AG09319 (cell line): ENCODE measurements around the gene TPPP2.

Experiments
- DNase-seq: peaks from one replicate; pipeline ENCODE4 v3.0.0-alpha.2; 2010; ENCODE audit warnings: low read depth; ENCODE audit errors: extremely low read depth
- CTCF ChIP-seq: IDR thresholded peaks from 2 replicates; pipeline ENCODE4 v1.5.1; 2011; ENCODE audit warnings: low read depth, mild to moderate bottlenecking, inconsistent platforms, low read length, moderate library complexity

The TPPP2 gene

GRCh38 chr14:21055432-21056117, 25.6 kb downstream of the TPPP2 start:
- no peak for DNase-seq
- no peak for TF ChIP-seq CTCF

- no peak for TF ChIP-seq CTCF
- no peak for DNase-seq
Observed at GRCh38 chr14:21056520-21057163, 26.6 kb downstream of the TPPP2 start.

GRCh38 chr14:21057803-21058675, 28.0 kb downstream of the TPPP2 start, which contains the start of gene RNASE8:
RNASE8 (plus strand) TSS chr14:21057822; CDS start chr14:21057893, 71 bp downstream.
- DNase-seq: no peak

DNA sequence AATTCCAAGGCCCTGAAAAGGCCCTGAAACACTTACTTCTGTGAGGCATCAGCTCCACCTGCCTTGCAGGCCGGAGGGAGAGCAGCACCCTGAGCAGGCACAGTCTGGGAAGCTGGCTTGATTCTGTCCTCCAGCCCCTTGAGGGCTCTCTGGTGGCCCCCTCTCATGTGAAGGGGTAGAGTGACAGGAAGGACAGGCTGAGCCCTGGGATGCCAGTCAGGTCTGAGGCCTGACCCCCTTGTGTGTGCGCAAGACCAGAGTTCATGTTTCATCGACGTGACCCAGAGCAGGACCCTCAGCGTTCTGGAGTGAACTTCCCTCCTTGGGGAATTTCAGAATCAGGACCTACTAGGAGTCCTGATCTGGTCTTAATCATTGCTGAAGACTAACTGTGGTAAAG, 28.9 kb downstream of the TPPP2 start:
- TF ChIP-seq CTCF: no peak
- no peak for DNase-seq

More at GRCh38 chr14:21057803-21058675, 28.0 kb downstream of the TPPP2 start, which contains the start of gene RNASE8:
- TF ChIP-seq CTCF: peak; percentile 8

GRCh38 chr14:21059842-21060613, 30.0 kb downstream of the TPPP2 start:
- no peak for DNase-seq
- TF ChIP-seq CTCF: no peak

- no peak for DNase-seq
- TF ChIP-seq CTCF: no peak
Observed at GRCh38 chr14:21060614-21061346, 30.8 kb downstream of the TPPP2 start.
